C4-2B (cell line): ENCODE measurements around the gene EDIL3.

Source experiments
- CTCF ChIP-seq: fragments of 450-650 bp; conservative IDR thresholded peaks from 2 replicates; pipeline ENCODE4 v1.5.1; 2017; ENCODE audit warnings: mild to moderate bottlenecking
- ZFX ChIP-seq: fragments of 450-650 bp; IDR thresholded peaks from 2 replicates; pipeline ENCODE4 v1.6.1; 2017

GRCh38 chr5:84085387-84086041 lies 299.2 kb downstream of the EDIL3 start:
- TF ChIP-seq CTCF (no peak), ZFX (no peak)
